Endodermal cell (in vitro differentiated cells): Measurements from ENCODE around the gene LRP10. TPM values are rescaled to one million over a fixed set of nuclear protein-coding genes. Genes with fewer than 3 reads are reported as not detected.
A peak's percentile ranks its signal among the peaks of the same experiment; 100 is the strongest.

Source experiments
- DNase-seq: peaks from one replicate; pipeline ENCODE4 v3.0.0-alpha.2; 2017
- H3K27ac ChIP-seq: 2 replicates; pipeline ENCODE4 v1.5.1; 2013; ENCODE audit warnings: mild to moderate bottlenecking, low read depth, low read length, moderate library complexity
- H3K27me3 ChIP-seq: 2 replicates; pipeline ENCODE4 v1.6.1; 2013; ENCODE audit warnings: mild to moderate bottlenecking, low read length, moderate library complexity; ENCODE audit not compliant: insufficient read depth, control insufficient read depth, poor library complexity, severe bottlenecking
- H3K36me3 ChIP-seq: 2 replicates; pipeline ENCODE4 v1.7.0; 2013; ENCODE audit warnings: mild to moderate bottlenecking, low read length, moderate library complexity; ENCODE audit not compliant: control insufficient read depth, insufficient read depth
- H3K4me1 ChIP-seq: one replicate; pipeline ENCODE4 v1.7.0; 2013; ENCODE audit warnings: low read length; ENCODE audit not compliant: control insufficient read depth, insufficient read depth
- H3K4me3 ChIP-seq: 2 replicates; pipeline ENCODE4 v1.5.1; 2013; ENCODE audit warnings: mild to moderate bottlenecking, low read length, moderate library complexity
- H3K9ac ChIP-seq: 2 replicates; pipeline ENCODE4 v1.6.1; 2013; ENCODE audit warnings: mild to moderate bottlenecking, low read length, moderate library complexity; ENCODE audit not compliant: poor library complexity, severe bottlenecking; ENCODE audit errors: extremely low read depth
- H3K9me3 ChIP-seq: 2 replicates; pipeline ENCODE4 v1.6.1; 2013; ENCODE audit warnings: mild to moderate bottlenecking, low read length, moderate library complexity; ENCODE audit not compliant: control insufficient read depth
- H3K27ac Mint-ChIP-seq: 2 replicates; pipeline ENCODE4 v1.8.0; 2020; ENCODE audit warnings: mixed read lengths
- H3K27me3 Mint-ChIP-seq: 2 replicates; pipeline ENCODE4 v1.8.0; 2021; ENCODE audit warnings: mild to moderate bottlenecking, mixed read lengths; ENCODE audit not compliant: insufficient read depth
- H3K36me3 Mint-ChIP-seq: 2 replicates; pipeline ENCODE4 v1.8.0; 2020; ENCODE audit warnings: low read depth, mixed read lengths
- H3K4me1 Mint-ChIP-seq: 2 replicates; pipeline ENCODE4 v1.8.0; 2020; ENCODE audit warnings: mixed read lengths
- H3K4me3 Mint-ChIP-seq: 2 replicates; pipeline ENCODE4 v1.8.0; 2020; ENCODE audit warnings: mild to moderate bottlenecking, moderate library complexity, mixed read lengths
- H3K9me3 Mint-ChIP-seq: 2 replicates; pipeline ENCODE4 v1.8.0; 2020; ENCODE audit warnings: mild to moderate bottlenecking, mixed read lengths
- WGBS, 2 experiments: methylation state at CpG; one replicate each; pipeline versions ENCODE4 v1.1.5 to v1.1.7; 2013; ENCODE audit warnings: missing lambda C conversion rate in 2 of 2, mixed read lengths in 1 of 2; ENCODE audit not compliant: insufficient coverage in 1 of 2, insufficient read length in 1 of 2; 5-methylcytosine and 5-hydroxymethylcytosine counted together
- long read RNA-seq, 4 experiments: library from polyadenylated mRNA in 2 of 4; library from RNA in 1 of 4; library from capped mRNA in 1 of 4; stranded (forward) in 3 of 4; unstranded in 1 of 4; transcript quantifications; one replicate each; pipeline ENCODE4 v2.0.0, GENCODE V29; 2020 to 2021; ENCODE audit warnings: inconsistent platforms in 1 of 4
- polyA plus RNA-seq, 2 experiments: library from polyadenylated mRNA; stranded (reverse); fragments of 50-300 nt; gene quantifications; one replicate each; pipeline ENCODE4 v1.2.3, GENCODE V29; 2013
- total RNA-seq, 2 donors: library from RNA; stranded (reverse); fragmentation: NEBNext Ultra II Directional in 1 of 2; extraction: Animal tissue kit (Norgen Biotek cat#: 25700) in 1 of 2; gene quantifications; 2 replicates in 1 of 2; 3 replicates in 1 of 2; pipeline ENCODE4 v1.2.1, GENCODE V29; 2021
- TF ChIP-seq, protein P1 (sequence below): fragments of 200-600 bp; sonication (generic); conservative IDR thresholded peaks from 2 replicates; pipeline ENCODE4 v1.5.0; 2021; ENCODE audit warnings: antibody characterized with exemption, mild to moderate bottlenecking

The LRP10 gene, protein sequence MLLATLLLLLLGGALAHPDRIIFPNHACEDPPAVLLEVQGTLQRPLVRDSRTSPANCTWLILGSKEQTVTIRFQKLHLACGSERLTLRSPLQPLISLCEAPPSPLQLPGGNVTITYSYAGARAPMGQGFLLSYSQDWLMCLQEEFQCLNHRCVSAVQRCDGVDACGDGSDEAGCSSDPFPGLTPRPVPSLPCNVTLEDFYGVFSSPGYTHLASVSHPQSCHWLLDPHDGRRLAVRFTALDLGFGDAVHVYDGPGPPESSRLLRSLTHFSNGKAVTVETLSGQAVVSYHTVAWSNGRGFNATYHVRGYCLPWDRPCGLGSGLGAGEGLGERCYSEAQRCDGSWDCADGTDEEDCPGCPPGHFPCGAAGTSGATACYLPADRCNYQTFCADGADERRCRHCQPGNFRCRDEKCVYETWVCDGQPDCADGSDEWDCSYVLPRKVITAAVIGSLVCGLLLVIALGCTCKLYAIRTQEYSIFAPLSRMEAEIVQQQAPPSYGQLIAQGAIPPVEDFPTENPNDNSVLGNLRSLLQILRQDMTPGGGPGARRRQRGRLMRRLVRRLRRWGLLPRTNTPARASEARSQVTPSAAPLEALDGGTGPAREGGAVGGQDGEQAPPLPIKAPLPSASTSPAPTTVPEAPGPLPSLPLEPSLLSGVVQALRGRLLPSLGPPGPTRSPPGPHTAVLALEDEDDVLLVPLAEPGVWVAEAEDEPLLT
- total RNA-seq = 10 to 100 TPM; 28.9 to 41.5 TPM
- 21.8 TPM for polyA plus RNA-seq (2013, experiment 1 of 2)
- polyA plus RNA-seq (2013, experiment 2 of 2) = 22.8 TPM
- long read RNA-seq, experiment 1, full-length matches to known transcripts = 4 of 13 reads
- long read RNA-seq, experiment 1, partial matches to known transcripts = 6 of 13 reads
- long read RNA-seq, experiment 1, other reads (novel, unspliced or antisense) = 3 of 13 reads
- long read RNA-seq, experiment 2, full-length matches to known transcripts = 149 of 177 reads
- long read RNA-seq, experiment 2, partial matches to known transcripts = 5 of 177 reads
- long read RNA-seq, experiment 2, other reads (novel, unspliced or antisense) = 23 of 177 reads
- long read RNA-seq, experiment 3, full-length matches to known transcripts = 24 of 39 reads
- long read RNA-seq, experiment 3, partial matches to known transcripts = 7 of 39 reads
- long read RNA-seq, experiment 3, other reads (novel, unspliced or antisense) = 8 of 39 reads
- long read RNA-seq, experiment 4, full-length matches to known transcripts = 2 of 6 reads
- long read RNA-seq, experiment 4, partial matches to known transcripts = 2 of 6 reads
- long read RNA-seq, experiment 4, other reads (novel, unspliced or antisense) = 2 of 6 reads

- Histone ChIP-seq H3K9ac (peak within 1 kb of the TSS; percentile 84), H3K36me3 (peaks cover 26% of the 10 kb centered on the region), H3K4me3 (peak within 1 kb of the TSS; percentile 82), H3K27me3 (no peaks in the 10 kb centered on the region), H3K27ac (peak within 1 kb of the TSS; percentile 83), H3K9me3 (no peaks in the 10 kb centered on the region), H3K4me1 (peaks cover 2% of the 10 kb centered on the region)
- Mint-ChIP-seq H3K4me3 (peak within 1 kb of the TSS; percentile 74), H3K27ac (peak within 1 kb of the TSS; percentile 99), H3K36me3 (peaks cover 20% of the 10 kb centered on the region), H3K9me3 (no peaks in the 10 kb centered on the region), H3K4me1 (peaks cover 12% of the 10 kb centered on the region), H3K27me3 (no peaks in the 10 kb centered on the region)
- TF ChIP-seq, protein P1, sequence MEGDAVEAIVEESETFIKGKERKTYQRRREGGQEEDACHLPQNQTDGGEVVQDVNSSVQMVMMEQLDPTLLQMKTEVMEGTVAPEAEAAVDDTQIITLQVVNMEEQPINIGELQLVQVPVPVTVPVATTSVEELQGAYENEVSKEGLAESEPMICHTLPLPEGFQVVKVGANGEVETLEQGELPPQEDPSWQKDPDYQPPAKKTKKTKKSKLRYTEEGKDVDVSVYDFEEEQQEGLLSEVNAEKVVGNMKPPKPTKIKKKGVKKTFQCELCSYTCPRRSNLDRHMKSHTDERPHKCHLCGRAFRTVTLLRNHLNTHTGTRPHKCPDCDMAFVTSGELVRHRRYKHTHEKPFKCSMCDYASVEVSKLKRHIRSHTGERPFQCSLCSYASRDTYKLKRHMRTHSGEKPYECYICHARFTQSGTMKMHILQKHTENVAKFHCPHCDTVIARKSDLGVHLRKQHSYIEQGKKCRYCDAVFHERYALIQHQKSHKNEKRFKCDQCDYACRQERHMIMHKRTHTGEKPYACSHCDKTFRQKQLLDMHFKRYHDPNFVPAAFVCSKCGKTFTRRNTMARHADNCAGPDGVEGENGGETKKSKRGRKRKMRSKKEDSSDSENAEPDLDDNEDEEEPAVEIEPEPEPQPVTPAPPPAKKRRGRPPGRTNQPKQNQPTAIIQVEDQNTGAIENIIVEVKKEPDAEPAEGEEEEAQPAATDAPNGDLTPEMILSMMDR = peak; percentile 22
- DNase-seq = peak; percentile 98
- 0 to 1% methylated on average over 21 to 50 of the region's 50 CpGs for WGBS, 2 experiments
These were observed at the start of gene LRP10 for GRCh38 chr14:22871224-22872032. Gene LRP10, plus strand, starts transcription at chr14:22871740. Its CDS starts 564 bp downstream, at chr14:22872304.

DNA sequence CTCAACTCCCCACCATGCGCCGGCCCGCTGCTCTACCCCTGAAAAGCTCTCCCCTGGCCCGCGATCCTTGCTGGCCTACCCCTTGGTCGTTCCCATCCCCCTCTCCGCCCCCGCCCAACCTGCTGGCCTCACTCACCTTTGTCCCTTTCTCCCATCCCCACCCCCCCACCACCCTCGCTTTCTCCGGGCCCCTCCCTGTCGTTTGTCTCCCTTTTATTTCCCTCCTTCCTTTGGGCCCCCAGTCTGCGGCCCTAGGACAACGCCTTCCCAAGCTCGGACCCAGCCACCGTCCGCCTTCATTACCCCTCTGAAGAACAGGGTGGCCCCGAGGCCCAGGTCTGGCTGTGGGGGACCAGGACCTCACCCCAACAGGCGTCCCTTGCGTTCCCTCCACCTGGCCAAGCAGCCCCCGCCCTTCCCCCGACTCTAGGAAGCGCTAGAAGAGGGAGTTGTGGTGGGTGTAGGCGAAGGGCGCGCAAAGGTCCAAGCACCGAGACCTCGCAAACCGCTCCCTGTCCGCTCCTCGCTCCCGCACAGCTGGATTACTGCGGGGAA is 49.4 kb upstream of the LRP10 start:
- no peaks in the 10 kb centered on the region for H3K9me3 Mint-ChIP-seq
- Histone ChIP-seq H3K9me3 (no peaks in the 10 kb centered on the region), H3K27me3 (no peaks in the 10 kb centered on the region), H3K27ac (peak overlapping the region; percentile 59), H3K4me3 (peak overlapping the region; percentile 73), H3K9ac (peak overlapping the region; percentile 82), H3K36me3 (no peaks in the 10 kb centered on the region), H3K4me1 (peaks cover 15% of the 10 kb centered on the region)
- DNase-seq = peak; percentile 92
- H3K4me3 Mint-ChIP-seq = peak overlapping the region; percentile 67
- 13 to 24% methylated on average over 5 to 30 of the region's 32 CpGs for WGBS, 2 experiments
- TF ChIP-seq, protein P1 = no peak
- no peaks in the 10 kb centered on the region for H3K36me3 Mint-ChIP-seq
- H3K4me1 Mint-ChIP-seq = peaks cover 42% of the 10 kb centered on the region
- peak overlapping the region; percentile 93 for H3K27ac Mint-ChIP-seq
- H3K27me3 Mint-ChIP-seq = peaks cover 5% of the 10 kb centered on the region
